Neural progenitor cell (in vitro differentiated cells): ENCODE data around the gene MRPS27. TPM values are rescaled to one million over a fixed set of nuclear protein-coding genes. Genes with fewer than 3 reads are reported as not detected.

Experiments used
- DNase-seq: peaks from one replicate; pipeline ENCODE4 v3.0.0-alpha.2; 2016; ENCODE audit warnings: low spot score
- H2AFZ ChIP-seq: fragments of 200-600 bp; sonication (generic); replicated peaks from 2 replicates; pipeline ENCODE4 v1.6.1; 2016; ENCODE audit warnings: antibody characterized with exemption
- H3F3A ChIP-seq: fragments of 200-600 bp; sonication (generic); 2 replicates; pipeline ENCODE4 v1.6.1; 2016; ENCODE audit warnings: antibody characterized with exemption, low read depth
- H3K27ac ChIP-seq: fragments of 200-600 bp; sonication (generic); 2 replicates; pipeline ENCODE4 v1.5.1; 2016; ENCODE audit warnings: mild to moderate bottlenecking
- H3K27me3 ChIP-seq: fragments of 200-600 bp; sonication (generic); 2 replicates; pipeline ENCODE4 v1.6.1; 2016; ENCODE audit warnings: mild to moderate bottlenecking, moderate library complexity
- H3K36me3 ChIP-seq: fragments of 200-600 bp; sonication (generic); 2 replicates; pipeline ENCODE4 v1.5.1; 2016
- H3K4me1 ChIP-seq: fragments of 200-600 bp; sonication (generic); 2 replicates; pipeline ENCODE4 v1.6.1; 2016; ENCODE audit warnings: mixed run types
- H3K4me2 ChIP-seq: fragments of 200-600 bp; sonication (generic); 2 replicates; pipeline ENCODE4 v1.6.1; 2016
- H3K4me3 ChIP-seq: fragments of 200-600 bp; sonication (generic); 2 replicates; pipeline ENCODE4 v1.5.1; 2016
- H3K79me2 ChIP-seq: fragments of 200-600 bp; sonication (generic); 2 replicates; pipeline ENCODE4 v1.6.1; 2016; ENCODE audit warnings: low read depth
- H3K9ac ChIP-seq: fragments of 200-600 bp; sonication (generic); 2 replicates; pipeline ENCODE4 v1.6.1; 2016
- H3K9me3 ChIP-seq: fragments of 200-600 bp; sonication (generic); 2 replicates; pipeline ENCODE4 v1.5.1; 2016; ENCODE audit warnings: low read depth
- H4K20me1 ChIP-seq: fragments of 200-600 bp; sonication (generic); 2 replicates; pipeline ENCODE4 v1.6.1; 2016; ENCODE audit warnings: low read depth
- H3K27ac Mint-ChIP-seq: 3 replicates; pipeline ENCODE4 v1.8.0; 2021; ENCODE audit warnings: mixed read lengths
- H3K27me3 Mint-ChIP-seq: 2 replicates; pipeline ENCODE4 v1.8.0; 2022; ENCODE audit warnings: low read depth, mild to moderate bottlenecking, inconsistent platforms, moderate library complexity, mixed read lengths; ENCODE audit not compliant: insufficient read depth
- H3K36me3 Mint-ChIP-seq: 3 replicates; pipeline ENCODE4 v1.8.0; 2021; ENCODE audit warnings: mixed read lengths
- H3K4me1 Mint-ChIP-seq: 3 replicates; pipeline ENCODE4 v1.8.0; 2021; ENCODE audit warnings: mixed read lengths
- H3K4me3 Mint-ChIP-seq: 3 replicates; pipeline ENCODE4 v1.8.0; 2021; ENCODE audit warnings: mild to moderate bottlenecking, moderate library complexity, mixed read lengths
- H3K9me3 Mint-ChIP-seq: 3 replicates; pipeline ENCODE4 v1.8.0; 2020; ENCODE audit warnings: mixed read lengths
- CTCF ChIP-seq: fragments of 200-600 bp; sonication (generic); IDR thresholded peaks from 2 replicates; pipeline ENCODE4 v1.5.1; 2017; ENCODE audit warnings: antibody characterized with exemption, mild to moderate bottlenecking
- EZH2 ChIP-seq: fragments of 200-600 bp; sonication (generic); IDR thresholded peaks from 2 replicates; pipeline ENCODE4 v1.6.1; 2017; ENCODE audit warnings: antibody characterized with exemption, mild to moderate bottlenecking, moderate library complexity
- EZH2phosphoT487 ChIP-seq: fragments of 200-600 bp; sonication (generic); IDR thresholded peaks from 2 replicates; pipeline ENCODE4 v1.6.1; 2017; ENCODE audit warnings: antibody characterized with exemption
- total RNA-seq: library from RNA; depleted of rRNA; stranded (reverse); fragments of >200 nt; gene quantifications from 2 replicates; pipeline ENCODE4 v1.2.3, GENCODE V29; 2015; ENCODE audit warnings: low replicate concordance

MRPS27 gene
- total RNA-seq, 1 donor from 2014 or later = 154 TPM

- H3K4me3 ChIP-seq = no peak overlapping the region
- no peaks in the 10 kb centered on the region for H3K27me3 Mint-ChIP-seq
- no peak overlapping the region for H3K4me3 Mint-ChIP-seq
- H3K27me3 ChIP-seq = no peaks in the 10 kb centered on the region
- DNase-seq = no peak
- no peaks in the 10 kb centered on the region for H3F3A ChIP-seq
- peaks cover 32% of the 10 kb centered on the region for H3K4me1 Mint-ChIP-seq
- H2AFZ ChIP-seq = no peak overlapping the region
- H3K36me3 Mint-ChIP-seq = peaks cover 30% of the 10 kb centered on the region
- H3K9me3 Mint-ChIP-seq = peaks cover 2% of the 10 kb centered on the region
- no peak for TF ChIP-seq EZH2
- TF ChIP-seq EZH2phosphoT487 = no peak
- no peak for TF ChIP-seq CTCF
- H3K4me2 ChIP-seq = no peak overlapping the region
- no peak overlapping the region for H3K27ac Mint-ChIP-seq
- no peaks in the 10 kb centered on the region for H3K79me2 ChIP-seq
- no peak overlapping the region for H3K9ac ChIP-seq
- H4K20me1 ChIP-seq = no peaks in the 10 kb centered on the region
- H3K9me3 ChIP-seq = no peaks in the 10 kb centered on the region
- no peak overlapping the region for H3K27ac ChIP-seq
- H3K4me1 ChIP-seq = no peaks in the 10 kb centered on the region
- no peaks in the 10 kb centered on the region for H3K36me3 ChIP-seq
Measured at GRCh38 chr5:72364171-72364570, 44.1 kb upstream of the MRPS27 start.

GRCh38 chr5:72363166-72363802 is 43.2 kb upstream of the MRPS27 start:
- no peak for DNase-seq
- no peak overlapping the region for H3K27ac ChIP-seq

GRCh38 chr5:72359886-72360285 is 39.8 kb upstream of the MRPS27 start:
- Mint-ChIP-seq H3K4me1 (peaks cover 21% of the 10 kb centered on the region), H3K4me3 (no peak overlapping the region), H3K36me3 (peaks cover 33% of the 10 kb centered on the region), H3K27ac (no peak overlapping the region), H3K27me3 (no peaks in the 10 kb centered on the region), H3K9me3 (peaks cover 2% of the 10 kb centered on the region)
- no peaks in the 10 kb centered on the region for H3K9me3 ChIP-seq
- H3K79me2 ChIP-seq = no peaks in the 10 kb centered on the region
- no peak overlapping the region for H3K27ac ChIP-seq
- H3K4me2 ChIP-seq = no peak overlapping the region
- no peak overlapping the region for H3K4me3 ChIP-seq
- no peaks in the 10 kb centered on the region for H3K36me3 ChIP-seq
- H4K20me1 ChIP-seq = no peaks in the 10 kb centered on the region
- H2AFZ ChIP-seq = no peak overlapping the region
- no peaks in the 10 kb centered on the region for H3K4me1 ChIP-seq
- no peak overlapping the region for H3K9ac ChIP-seq
- DNase-seq = no peak
- H3F3A ChIP-seq = no peaks in the 10 kb centered on the region
- TF ChIP-seq EZH2phosphoT487 = no peak
- no peak for TF ChIP-seq EZH2
- TF ChIP-seq CTCF = no peak
- no peaks in the 10 kb centered on the region for H3K27me3 ChIP-seq

More at GRCh38 chr5:72363166-72363802, 43.2 kb upstream of the MRPS27 start:
- Mint-ChIP-seq H3K27ac (peak overlapping the region; percentile 62), H3K4me3 (no peak overlapping the region), H3K4me1 (peaks cover 32% of the 10 kb centered on the region), H3K9me3 (peaks cover 2% of the 10 kb centered on the region), H3K36me3 (peaks cover 31% of the 10 kb centered on the region), H3K27me3 (no peaks in the 10 kb centered on the region)
- Histone ChIP-seq H3K9ac (no peak overlapping the region), H2AFZ (no peak overlapping the region), H3F3A (no peaks in the 10 kb centered on the region), H4K20me1 (no peaks in the 10 kb centered on the region), H3K79me2 (no peaks in the 10 kb centered on the region), H3K4me1 (no peaks in the 10 kb centered on the region), H3K36me3 (no peaks in the 10 kb centered on the region), H3K9me3 (no peaks in the 10 kb centered on the region), H3K27me3 (no peaks in the 10 kb centered on the region), H3K4me3 (no peak overlapping the region), H3K4me2 (no peak overlapping the region)
- TF ChIP-seq EZH2 (no peak), EZH2phosphoT487 (no peak), CTCF (no peak)
